Astrocyte of the spinal cord (primary cell): ENCODE results near the gene CCDC154.
"Not testable (repeated sequence)": the region's sequence is repeated elsewhere in the genome, so short reads cannot be mapped to it uniquely, and the experiment has no call there.

ENCODE experiments used
- DNase-seq: peaks from one replicate; pipeline ENCODE4 v3.0.0; 2011; ENCODE audit warnings: low read depth, low spot score
- H3K4me3 ChIP-seq: 2 replicates; pipeline ENCODE4 v1.5.1; 2011; ENCODE audit warnings: low read depth, mild to moderate bottlenecking, low read length, moderate library complexity
- in situ Hi-C: cut with HindIII; loops from 2 replicates; pipeline ENCODE4 v1.10.0; 2017; ENCODE audit warnings: low sequenced_read_pairs
- TF ChIP-seq, protein P1 (sequence below): IDR thresholded peaks from 2 replicates; pipeline ENCODE4 v1.5.1; 2012; ENCODE audit warnings: low read depth, mild to moderate bottlenecking, low read length, inconsistent platforms

Gene CCDC154

DNA sequence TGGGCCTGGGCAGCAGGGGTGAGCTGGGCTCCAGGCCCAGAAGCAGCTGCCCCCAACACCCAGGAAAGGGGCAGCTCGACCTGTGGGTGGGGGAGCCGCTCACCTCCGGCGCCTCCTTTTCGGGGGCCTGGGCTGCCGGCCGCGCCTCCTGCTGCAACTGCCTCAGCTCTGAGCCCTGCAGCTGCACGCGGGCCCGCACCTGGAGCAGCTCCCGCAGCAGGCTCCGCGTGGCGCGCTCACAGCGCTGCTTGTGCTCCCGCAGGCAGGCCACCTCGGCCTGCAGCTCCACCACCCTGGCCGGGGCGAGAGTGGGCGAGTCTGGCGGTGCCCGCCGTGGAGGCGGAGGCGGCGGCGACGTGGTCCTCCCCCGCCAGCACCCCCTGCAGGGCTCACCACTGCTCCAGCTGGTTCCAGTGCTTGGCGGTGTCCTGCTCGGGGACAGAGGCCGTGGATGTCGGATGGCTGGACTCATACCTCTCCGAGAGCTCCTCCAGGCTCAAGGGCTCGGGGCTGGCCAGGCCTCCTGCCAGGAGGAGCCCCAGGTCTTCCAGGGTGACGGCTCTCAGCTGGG is 868 bp downstream of the CCDC154 start:
- in situ Hi-C loops = no loop called here
- H3K4me3 ChIP-seq = no peak overlapping the region
- TF ChIP-seq, protein P1, sequence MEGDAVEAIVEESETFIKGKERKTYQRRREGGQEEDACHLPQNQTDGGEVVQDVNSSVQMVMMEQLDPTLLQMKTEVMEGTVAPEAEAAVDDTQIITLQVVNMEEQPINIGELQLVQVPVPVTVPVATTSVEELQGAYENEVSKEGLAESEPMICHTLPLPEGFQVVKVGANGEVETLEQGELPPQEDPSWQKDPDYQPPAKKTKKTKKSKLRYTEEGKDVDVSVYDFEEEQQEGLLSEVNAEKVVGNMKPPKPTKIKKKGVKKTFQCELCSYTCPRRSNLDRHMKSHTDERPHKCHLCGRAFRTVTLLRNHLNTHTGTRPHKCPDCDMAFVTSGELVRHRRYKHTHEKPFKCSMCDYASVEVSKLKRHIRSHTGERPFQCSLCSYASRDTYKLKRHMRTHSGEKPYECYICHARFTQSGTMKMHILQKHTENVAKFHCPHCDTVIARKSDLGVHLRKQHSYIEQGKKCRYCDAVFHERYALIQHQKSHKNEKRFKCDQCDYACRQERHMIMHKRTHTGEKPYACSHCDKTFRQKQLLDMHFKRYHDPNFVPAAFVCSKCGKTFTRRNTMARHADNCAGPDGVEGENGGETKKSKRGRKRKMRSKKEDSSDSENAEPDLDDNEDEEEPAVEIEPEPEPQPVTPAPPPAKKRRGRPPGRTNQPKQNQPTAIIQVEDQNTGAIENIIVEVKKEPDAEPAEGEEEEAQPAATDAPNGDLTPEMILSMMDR = no peak
- no peak for DNase-seq

DNA sequence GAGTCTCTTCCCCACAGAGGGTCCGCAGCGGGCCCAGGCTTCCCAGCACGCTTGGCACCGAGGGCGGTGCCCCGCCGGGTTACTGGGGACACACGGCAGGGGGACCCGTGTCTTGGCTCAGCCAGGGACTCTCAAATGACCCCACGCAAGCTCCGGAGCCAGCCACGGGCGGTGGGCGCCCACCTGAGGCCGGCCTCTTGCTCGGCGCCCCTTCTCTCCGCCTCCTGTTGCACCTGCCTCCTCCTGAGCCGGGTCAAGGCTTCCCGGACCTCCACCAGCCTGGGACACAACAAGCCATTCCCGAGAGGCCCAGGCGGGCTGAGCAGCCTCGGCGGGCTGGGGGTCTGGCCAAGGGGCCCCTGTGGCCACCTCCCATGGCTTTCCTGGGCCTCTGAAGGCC is 1.7 kb downstream of the CCDC154 start:
- TF ChIP-seq, protein P1 = no peak
- H3K4me3 ChIP-seq = no peak overlapping the region
- in situ Hi-C loops = no loop called here
- no peak for DNase-seq

DNA sequence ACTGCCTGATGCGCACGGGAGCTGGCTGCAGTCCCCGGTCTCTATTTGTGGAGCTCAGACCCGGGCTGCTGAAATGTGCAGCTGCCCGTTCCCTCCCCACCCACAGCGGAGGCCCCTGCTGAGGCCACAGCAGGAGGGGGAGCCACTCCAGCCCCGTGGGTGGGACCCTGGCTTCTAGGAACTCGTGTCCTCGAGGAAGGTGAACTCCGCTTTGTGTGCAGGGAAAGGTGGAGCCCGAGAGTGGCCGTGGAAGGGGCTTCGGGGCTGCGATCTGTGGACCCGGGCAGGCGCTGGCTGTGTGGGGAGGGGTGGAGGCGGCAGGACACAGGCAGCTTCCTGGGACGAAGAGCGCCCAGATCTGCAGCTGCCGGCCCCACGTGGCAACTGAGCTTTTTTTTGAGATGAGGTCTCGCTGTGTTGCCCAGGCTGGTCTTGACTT is 2.9 kb downstream of the CCDC154 start:
- TF ChIP-seq, protein P1 = no peak
- H3K4me3 ChIP-seq = no peak overlapping the region
- in situ Hi-C loops = no loop called here
- no peak for DNase-seq

DNA sequence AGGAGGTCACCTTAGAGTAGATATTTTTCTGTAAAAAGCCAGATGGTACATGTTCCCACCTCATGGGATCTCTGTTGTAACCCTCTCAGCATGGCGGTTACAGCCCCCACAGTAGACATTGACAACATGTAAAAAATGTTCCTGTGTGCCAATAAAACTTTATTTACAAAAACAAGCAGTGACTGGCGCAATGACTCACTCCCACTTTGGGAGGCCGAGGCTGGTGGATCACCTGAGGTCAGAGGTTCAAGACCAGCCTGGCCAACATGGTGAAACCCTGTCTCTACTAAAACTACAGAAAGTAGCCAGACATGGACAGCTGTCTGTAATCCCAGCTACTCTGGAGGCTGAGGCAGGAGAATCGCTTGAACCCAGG is 4.7 kb downstream of the CCDC154 start:
- H3K4me3 ChIP-seq, in situ Hi-C loops, DNase-seq: not testable (repeated sequence)

DNA sequence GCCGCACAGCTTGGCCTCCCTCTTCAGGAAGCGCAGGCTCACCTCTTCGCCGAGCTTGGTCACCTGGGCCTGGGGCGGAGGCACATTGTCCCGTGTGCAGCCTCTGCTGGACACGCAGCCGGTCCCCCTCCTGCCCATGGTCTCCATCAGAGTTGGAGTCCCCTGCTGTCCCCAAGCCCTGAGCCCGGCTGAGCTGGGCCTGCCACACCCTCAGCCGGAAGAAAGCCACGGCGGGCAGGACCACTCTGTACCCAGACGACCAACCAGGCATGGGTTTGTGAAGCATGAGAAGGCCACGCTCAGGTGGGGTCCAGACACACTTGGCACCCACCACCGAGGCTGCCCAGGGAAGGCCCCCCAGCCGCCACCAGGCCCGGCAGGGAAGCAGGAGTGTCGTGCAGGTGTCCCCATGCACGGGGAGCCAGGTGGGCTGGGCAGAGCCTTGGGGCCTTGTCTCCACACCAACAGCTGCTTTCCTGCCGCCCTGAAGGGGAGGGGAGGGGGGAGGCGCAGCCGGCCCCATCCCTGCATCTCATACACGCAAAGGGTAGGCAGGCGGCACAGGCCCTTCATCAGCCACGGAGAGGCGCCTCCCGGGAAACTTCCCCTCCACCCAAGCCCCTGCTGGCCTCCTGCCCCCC is 5.2 kb downstream of the CCDC154 start:
- no peak for DNase-seq
- TF ChIP-seq, protein P1 = no peak
- in situ Hi-C loops = no loop called here
- no peak overlapping the region for H3K4me3 ChIP-seq

DNA sequence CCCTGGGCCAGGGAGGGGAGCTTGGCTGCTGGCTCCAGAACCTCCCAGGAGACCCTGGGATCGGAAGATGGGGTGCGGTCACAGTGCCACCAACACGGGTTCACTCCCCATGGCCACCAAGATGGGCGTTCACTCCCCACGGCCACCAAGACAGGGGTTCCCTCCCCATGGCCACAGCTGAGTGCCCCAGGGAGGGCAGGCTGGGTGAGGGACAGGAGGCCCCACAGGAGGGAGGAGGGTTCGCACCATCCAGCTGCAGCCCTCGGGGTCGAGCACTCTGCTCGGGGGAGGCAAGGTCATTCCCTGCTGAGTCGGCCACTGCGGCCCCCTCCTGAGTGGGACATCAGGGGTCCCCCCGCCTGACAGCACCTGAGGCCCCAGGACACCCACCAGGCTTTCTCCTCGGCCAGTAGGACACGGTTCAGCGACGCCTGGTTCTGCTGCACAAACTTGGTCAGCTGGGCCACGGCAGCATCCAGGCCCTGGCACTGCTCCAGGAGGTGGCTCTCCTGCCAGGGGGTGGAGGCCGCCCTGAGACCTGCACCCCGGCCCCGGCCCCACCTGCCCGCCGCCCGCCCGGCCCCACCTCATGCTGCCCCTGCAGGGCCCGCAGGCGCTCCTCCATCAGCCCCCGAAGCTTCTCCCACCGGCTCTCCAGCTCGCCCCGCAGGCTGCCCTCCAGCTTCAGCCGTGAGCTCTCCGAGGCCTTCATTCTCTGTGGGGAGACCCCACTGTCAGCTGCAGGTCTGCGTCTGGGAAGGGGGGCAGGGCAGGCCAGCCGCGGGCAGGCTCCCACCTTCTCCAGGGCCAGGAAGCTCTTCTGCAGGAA is 5.9 kb downstream of the CCDC154 start:
- no peak for DNase-seq

More for the DNA sequence above, 5.9 kb downstream of the CCDC154 start:
- TF ChIP-seq, protein P1 = no peak
- in situ Hi-C loops = no loop called here
- no peak overlapping the region for H3K4me3 ChIP-seq
